Esophagus muscularis mucosa (tissue), 4 donors: ENCODE results near the gene MMP15.

Experiments used
- CTCF ChIP-seq, 3 experiments: fragments of 200-600 bp in 2 of 3; fragments of 450-650 bp in 1 of 3; sonication (generic) in 2 of 3; IDR thresholded peaks; one replicate each; pipeline ENCODE4 v1.5.1; 2017 to 2019; ENCODE audit warnings: antibody characterized with exemption in 3 of 3, mild to moderate bottlenecking in 2 of 3, moderate library complexity in 1 of 3
- EP300 ChIP-seq: sonication (generic); formaldehyde crosslinking; IDR thresholded peaks from one replicate; pipeline ENCODE4 v1.6.1; 2017; ENCODE audit warnings: antibody characterized with exemption
- POLR2A ChIP-seq: fragments of 450-650 bp; IDR thresholded peaks from one replicate; pipeline ENCODE4 v1.6.1; 2017; ENCODE audit warnings: antibody characterized with exemption, moderate library complexity, mild to moderate bottlenecking, low read depth
- POLR2AphosphoS5 ChIP-seq, 2 donors: sonication (generic); formaldehyde crosslinking; IDR thresholded peaks; one replicate each; pipeline ENCODE4 v1.6.1; 2017; ENCODE audit warnings: antibody characterized with exemption in 2 of 2

GRCh38 chr16:58036943-58037342 lies 11.4 kb downstream of the MMP15 start:
- no peak for TF ChIP-seq POLR2A
- no peak for TF ChIP-seq EP300
- TF ChIP-seq CTCF (IDR thresholded peaks at IDR 0.05): no peak
- TF ChIP-seq POLR2AphosphoS5 (IDR thresholded peaks at IDR 0.05): no peak
